ENCODE results near the gene CYTIP.

CYTIP gene

DNA sequence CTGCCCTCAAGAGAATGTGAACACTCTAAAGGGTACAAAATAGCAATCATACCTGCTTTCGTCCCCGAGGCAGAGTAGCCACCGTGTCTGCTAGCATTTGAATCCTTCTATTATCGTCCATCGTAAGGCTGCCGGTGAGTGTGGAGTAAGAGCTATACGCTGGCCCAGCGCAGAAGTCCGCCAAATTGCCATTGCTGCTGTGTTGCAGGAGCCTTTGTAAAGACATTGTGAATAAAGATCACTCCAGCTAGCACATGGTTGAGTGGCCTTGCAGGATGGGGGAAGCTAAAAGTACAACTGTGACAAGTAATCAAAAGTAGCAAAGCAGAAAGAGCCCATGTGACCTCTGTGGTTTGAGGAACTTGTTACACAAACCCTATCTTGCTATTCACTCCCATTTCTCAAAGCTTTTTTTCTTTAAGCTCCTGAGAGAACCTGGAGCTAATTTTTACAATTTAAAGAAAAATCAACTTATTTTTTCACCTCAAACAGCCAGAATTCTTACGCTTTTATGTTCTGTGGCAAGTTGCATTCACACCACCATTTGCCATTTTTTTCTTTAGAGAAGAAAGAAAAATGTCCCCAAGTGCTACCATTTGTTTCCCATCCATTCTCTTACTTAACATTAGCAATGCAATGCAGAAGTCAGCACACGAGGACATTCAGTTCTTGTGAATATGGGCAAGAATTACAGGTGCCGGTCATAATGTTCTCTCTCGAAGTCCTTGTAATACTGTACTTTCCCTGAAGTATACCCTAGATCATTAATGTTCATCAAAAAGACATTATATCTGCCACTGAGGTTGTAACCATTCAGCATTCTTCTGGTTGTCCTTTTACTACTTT lies at the start of gene CYTIP:
Gene CYTIP, minus strand, starts transcription at position 295 of the 846 bp plus-strand sequence. Its CDS starts 69 bp downstream, at position 226.
- TF ChIP-seq, protein P1, sequence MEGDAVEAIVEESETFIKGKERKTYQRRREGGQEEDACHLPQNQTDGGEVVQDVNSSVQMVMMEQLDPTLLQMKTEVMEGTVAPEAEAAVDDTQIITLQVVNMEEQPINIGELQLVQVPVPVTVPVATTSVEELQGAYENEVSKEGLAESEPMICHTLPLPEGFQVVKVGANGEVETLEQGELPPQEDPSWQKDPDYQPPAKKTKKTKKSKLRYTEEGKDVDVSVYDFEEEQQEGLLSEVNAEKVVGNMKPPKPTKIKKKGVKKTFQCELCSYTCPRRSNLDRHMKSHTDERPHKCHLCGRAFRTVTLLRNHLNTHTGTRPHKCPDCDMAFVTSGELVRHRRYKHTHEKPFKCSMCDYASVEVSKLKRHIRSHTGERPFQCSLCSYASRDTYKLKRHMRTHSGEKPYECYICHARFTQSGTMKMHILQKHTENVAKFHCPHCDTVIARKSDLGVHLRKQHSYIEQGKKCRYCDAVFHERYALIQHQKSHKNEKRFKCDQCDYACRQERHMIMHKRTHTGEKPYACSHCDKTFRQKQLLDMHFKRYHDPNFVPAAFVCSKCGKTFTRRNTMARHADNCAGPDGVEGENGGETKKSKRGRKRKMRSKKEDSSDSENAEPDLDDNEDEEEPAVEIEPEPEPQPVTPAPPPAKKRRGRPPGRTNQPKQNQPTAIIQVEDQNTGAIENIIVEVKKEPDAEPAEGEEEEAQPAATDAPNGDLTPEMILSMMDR (IDR thresholded peaks at IDR 0.05; ENCODE audit: low read depth, low read length): no peak
- no peak within 1 kb of the TSS for H3K4me3 ChIP-seq (ENCODE audit: low read depth, low read length)
- DNase-seq: no peak
- H3K9me3 ChIP-seq (ENCODE audit: severe bottlenecking): no peaks in the 10 kb centered on the region
- H3K27me3 ChIP-seq (ENCODE audit: insufficient read depth, low read depth, severe bottlenecking): no peaks in the 10 kb centered on the region
- no peaks in the 10 kb centered on the region for H3K36me3 ChIP-seq
- H3K27ac ChIP-seq: no peak within 1 kb of the TSS

DNA sequence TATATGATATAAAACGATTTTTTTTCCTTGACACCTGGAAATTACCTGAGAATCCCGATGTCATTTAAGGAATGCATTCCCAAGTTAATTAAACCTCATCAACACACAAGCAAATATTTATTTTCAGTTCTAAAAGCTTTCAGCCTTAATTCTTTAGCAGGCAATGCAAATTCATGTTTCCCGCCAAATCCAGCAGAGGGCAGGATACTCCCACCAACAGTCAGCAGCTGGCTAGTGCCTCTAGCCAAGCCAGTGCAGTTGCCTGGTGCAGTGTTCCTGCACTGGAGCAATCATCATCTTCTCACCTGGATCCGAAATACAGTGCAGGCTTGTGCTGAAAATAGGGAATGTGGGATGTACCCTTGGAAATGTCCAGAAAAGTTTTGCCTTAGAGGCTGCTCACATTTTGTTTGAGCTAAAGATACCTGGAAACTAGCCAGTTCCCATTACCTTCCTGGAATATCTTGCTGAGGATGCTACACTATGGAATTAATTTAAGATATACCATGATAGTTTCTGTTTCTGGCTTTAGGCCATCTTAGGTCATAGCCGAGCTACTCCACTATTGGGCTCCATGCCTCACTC lies 48.4 kb upstream of the CYTIP start:
- Histone ChIP-seq H3K4me3 (ENCODE audit: low read depth, low read length) (no peak overlapping the region), H3K27me3 (ENCODE audit: insufficient read depth, low read depth, severe bottlenecking) (no peaks in the 10 kb centered on the region)

DNA sequence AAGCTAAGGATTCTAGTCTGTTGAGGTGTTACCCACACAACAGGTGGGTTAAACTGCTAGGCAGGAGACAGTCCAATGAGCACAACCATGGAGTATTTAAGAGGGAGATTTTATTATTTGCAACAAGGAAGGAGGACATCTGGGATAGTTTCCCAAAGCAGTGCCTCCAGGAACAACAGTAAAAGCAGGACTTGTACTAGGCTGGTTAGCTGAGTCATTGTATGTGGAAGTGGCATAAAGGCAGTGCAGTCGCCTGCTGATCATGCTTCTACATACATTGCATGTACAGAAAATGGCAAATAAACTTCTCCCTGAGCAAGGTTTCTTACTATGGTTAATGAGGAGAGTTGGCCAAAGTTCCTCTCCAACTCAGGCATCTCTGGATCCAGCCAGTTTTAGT lies 46.1 kb upstream of the CYTIP start:
- Histone ChIP-seq H3K27ac (no peak overlapping the region), H3K27me3 (ENCODE audit: insufficient read depth, low read depth, severe bottlenecking) (no peaks in the 10 kb centered on the region), H3K9me3 (ENCODE audit: severe bottlenecking) (no peaks in the 10 kb centered on the region), H3K36me3 (no peaks in the 10 kb centered on the region), H3K4me3 (ENCODE audit: low read depth, low read length) (no peak overlapping the region)
- TF ChIP-seq, protein P1 (IDR thresholded peaks at IDR 0.05; ENCODE audit: low read depth, low read length): no peak
- no peak for DNase-seq

More for the DNA sequence above, 48.4 kb upstream of the CYTIP start:
- peak; percentile 68 for DNase-seq
- H3K36me3 ChIP-seq: no peaks in the 10 kb centered on the region
- H3K9me3 ChIP-seq (ENCODE audit: severe bottlenecking): no peaks in the 10 kb centered on the region
- TF ChIP-seq, protein P1 (IDR thresholded peaks at IDR 0.05; ENCODE audit: low read depth, low read length): peak; percentile 76
- H3K27ac ChIP-seq: no peak overlapping the region

DNA sequence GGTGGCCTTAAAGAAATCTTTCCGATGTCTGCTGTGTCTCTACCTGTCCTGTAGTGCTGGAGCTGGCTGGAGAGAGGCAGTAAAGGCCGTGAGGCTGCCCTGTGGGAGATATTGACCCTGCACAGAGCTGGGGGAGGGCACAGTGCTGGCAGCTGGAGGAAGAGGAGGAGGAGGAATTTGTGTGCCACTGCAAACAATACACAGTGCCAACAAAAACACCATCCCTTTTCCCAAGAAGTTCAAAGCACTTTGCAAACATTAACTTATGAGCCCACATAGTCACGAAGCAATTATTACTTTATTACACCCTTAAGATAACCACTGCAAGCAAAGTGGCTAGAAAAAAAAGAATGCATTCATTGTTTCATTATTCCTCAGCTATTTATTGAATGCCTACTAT lies 45.0 kb upstream of the CYTIP start:
- Histone ChIP-seq H3K27ac (no peak overlapping the region), H3K4me3 (ENCODE audit: low read depth, low read length) (no peak overlapping the region), H3K36me3 (no peaks in the 10 kb centered on the region), H3K27me3 (ENCODE audit: insufficient read depth, low read depth, severe bottlenecking) (no peaks in the 10 kb centered on the region), H3K9me3 (ENCODE audit: severe bottlenecking) (no peaks in the 10 kb centered on the region)
- no peak for DNase-seq
- TF ChIP-seq, protein P1 (IDR thresholded peaks at IDR 0.05; ENCODE audit: low read depth, low read length): no peak

DNA sequence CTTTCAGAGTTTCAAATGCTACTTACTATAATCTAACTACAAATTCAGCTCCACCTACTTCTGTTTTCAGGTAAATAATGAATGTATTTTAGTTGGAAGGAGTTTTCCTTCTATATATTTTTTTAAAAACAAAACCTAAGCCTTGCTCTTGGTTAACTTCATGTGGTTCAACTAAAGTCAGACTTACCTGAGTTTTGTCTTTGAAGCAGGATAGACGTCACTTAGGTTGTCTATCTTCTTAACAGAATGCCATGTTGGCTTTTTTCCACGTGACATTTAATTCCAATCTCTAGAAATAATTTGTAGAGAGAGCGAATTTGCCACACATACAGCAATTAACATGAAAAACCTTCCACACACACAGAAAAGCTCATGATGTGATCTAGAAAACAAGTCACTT lies 43.9 kb upstream of the CYTIP start:
- no peak for DNase-seq
- no peaks in the 10 kb centered on the region for H3K36me3 ChIP-seq
- no peaks in the 10 kb centered on the region for H3K27me3 ChIP-seq (ENCODE audit: insufficient read depth, low read depth, severe bottlenecking)
- no peak overlapping the region for H3K4me3 ChIP-seq (ENCODE audit: low read depth, low read length)
- H3K27ac ChIP-seq: no peak overlapping the region
- no peaks in the 10 kb centered on the region for H3K9me3 ChIP-seq (ENCODE audit: severe bottlenecking)
- TF ChIP-seq, protein P1 (IDR thresholded peaks at IDR 0.05; ENCODE audit: low read depth, low read length): no peak

Measured in WERI-Rb-1 (cell line).